Heart left ventricle (tissue), 16 donors: ENCODE results near the gene KCNA10. TPM values are rescaled to one million over a fixed set of nuclear protein-coding genes. Genes with fewer than 3 reads are reported as not detected.
A peak's percentile ranks its signal among the peaks of the same experiment; 100 is the strongest.

Experiments
- ATAC-seq, 4 donors: fragments of 200-7000 bp; cut with Tn5 transposase; one replicate each; pipeline ENCODE4 v1.9.1; 2020 to 2022; ENCODE audit warnings: moderate library complexity in 4 of 4, mild to moderate bottlenecking in 3 of 4, moderate number of reproducible peaks in 1 of 4
- DNase-seq, 5 donors: peaks; one replicate each; pipeline ENCODE4 v3.0.0-alpha.2; 2020
- H3K27ac ChIP-seq, 12 donors: fragments of 200-600 bp; sonication (generic) in 4 of 12; one replicate each; pipeline versions ENCODE4 v1.5.0 to v1.8.0; 2016 to 2022; ENCODE audit warnings: mild to moderate bottlenecking in 2 of 12
- H3K27me3 ChIP-seq, 9 donors: fragments of 200-600 bp; sonication (generic) in 2 of 9; one replicate each; pipeline versions ENCODE4 v1.5.1 to v1.8.0; 2016 to 2022; ENCODE audit warnings: mild to moderate bottlenecking in 3 of 9
- H3K36me3 ChIP-seq, 9 donors: fragments of 200-600 bp; sonication (generic) in 2 of 9; one replicate each; pipeline versions ENCODE4 v1.5.0 to v1.8.0; 2018 to 2022; ENCODE audit warnings: mild to moderate bottlenecking in 2 of 9
- H3K4me1 ChIP-seq, 12 donors: fragments of 200-600 bp; sonication (generic) in 4 of 12; one replicate each; pipeline versions ENCODE4 v1.5.0 to v1.8.0; 2016 to 2022; ENCODE audit warnings: mild to moderate bottlenecking in 3 of 12
- H3K4me3 ChIP-seq, 12 donors: fragments of 200-600 bp; sonication (generic) in 4 of 12; one replicate each; pipeline versions ENCODE4 v1.5.0 to v1.8.0; 2017 to 2022; ENCODE audit warnings: mild to moderate bottlenecking in 9 of 12, moderate library complexity in 4 of 12
- H3K9me3 ChIP-seq, 12 donors: fragments of 200-600 bp; sonication (generic) in 4 of 12; one replicate each; pipeline versions ENCODE4 v1.5.0 to v1.8.0; 2016 to 2022; ENCODE audit warnings: mild to moderate bottlenecking in 1 of 12
- POLR2A ChIP-seq, 2 donors: fragments of 450-650 bp; IDR thresholded peaks; one replicate each; pipeline ENCODE4 v1.6.1; 2017; ENCODE audit warnings: antibody characterized with exemption in 2 of 2, mild to moderate bottlenecking in 2 of 2, moderate library complexity in 2 of 2
- WGBS, 4 donors: extraction: QIAGEN DNeasy Blood & Tissue Kit in 2 of 4; methylation state at CpG; one replicate each; pipeline versions ENCODE4 v1.1.5 to v1.1.7; 2013 to 2018; 5-methylcytosine and 5-hydroxymethylcytosine counted together
- intact Hi-C, 10 donors: fragments of 100-400 bp; cut with DNase I; formaldehyde crosslinking; loops; one replicate each; pipeline versions ENCODE4 v1.11.1 to v1.14.2; 2022
- polyA plus RNA-seq, 2 donors: library from polyadenylated mRNA; stranded (reverse); fragments of 200-250 nt; gene quantifications; one replicate each; pipeline ENCODE4 v1.2.3, GENCODE V29; 2013
- total RNA-seq, 9 donors: library from RNA; depleted of rRNA in 2 of 9; stranded (reverse); fragments of >200 nt in 2 of 9; fragmentation: NEBNext Ultra II Directional in 3 of 9; extraction: Animal tissue kit (Norgen Biotek cat#: 25700) in 3 of 9; gene quantifications; one replicate each; pipeline versions ENCODE4 v1.1.0 to v1.2.4, GENCODE V29; 2016 to 2023
- TF ChIP-seq, protein P1 (sequence below), 12 donors: fragments of 200-600 bp; sonication (generic) in 4 of 12; IDR thresholded peaks; one replicate each; pipeline versions ENCODE4 v1.5.0 to v1.8.0; 2018 to 2022; ENCODE audit warnings: antibody characterized with exemption in 12 of 12, mild to moderate bottlenecking in 5 of 12
- donor health status: ischemic (EF 13 %, LVEDD 7.1; RV severe dilation, severe dysfunction).
- donor health status: healthy with polysubstance abuse.
- donor health status: DM: no; HTN: yes; CAD: no.
- donor health status: DM: no; HTN: no; CAD: no.
- donor health status: ischemic (EF 25% LVEDD 6.9; RV normal size, moderate dysfunction).
- donor health status: ischemic (EF 25% LVEDD 5.7; RV mildly dilated, moderate dysfunction).
- donor health status: healthy.
- donor health status: DM: yes; HTN: yes; CAD: no.
- donor health status: ischemic (EF 35%, LVEDD 5.7; RV mildly dilated, moderate dysfunction).
- donor health status: nonischemic (EF 11% LVEDD 7.7; RV severe dilation, severe dysfunction).
- donor health status: DM: yes; HTN: yes; CAD: no.
- donor health status: PGD.
- donor health status: ischemic (EF 29% LVEDD 5.4; RV normal size, mild dysfunction).
- donor health status: nonischemic (EF 23%, LVEDD 6.1; RV moderate dilation, normal function).

The KCNA10 gene
- total and polyA plus RNA-seq, 11 donors, result not detected

DNA sequence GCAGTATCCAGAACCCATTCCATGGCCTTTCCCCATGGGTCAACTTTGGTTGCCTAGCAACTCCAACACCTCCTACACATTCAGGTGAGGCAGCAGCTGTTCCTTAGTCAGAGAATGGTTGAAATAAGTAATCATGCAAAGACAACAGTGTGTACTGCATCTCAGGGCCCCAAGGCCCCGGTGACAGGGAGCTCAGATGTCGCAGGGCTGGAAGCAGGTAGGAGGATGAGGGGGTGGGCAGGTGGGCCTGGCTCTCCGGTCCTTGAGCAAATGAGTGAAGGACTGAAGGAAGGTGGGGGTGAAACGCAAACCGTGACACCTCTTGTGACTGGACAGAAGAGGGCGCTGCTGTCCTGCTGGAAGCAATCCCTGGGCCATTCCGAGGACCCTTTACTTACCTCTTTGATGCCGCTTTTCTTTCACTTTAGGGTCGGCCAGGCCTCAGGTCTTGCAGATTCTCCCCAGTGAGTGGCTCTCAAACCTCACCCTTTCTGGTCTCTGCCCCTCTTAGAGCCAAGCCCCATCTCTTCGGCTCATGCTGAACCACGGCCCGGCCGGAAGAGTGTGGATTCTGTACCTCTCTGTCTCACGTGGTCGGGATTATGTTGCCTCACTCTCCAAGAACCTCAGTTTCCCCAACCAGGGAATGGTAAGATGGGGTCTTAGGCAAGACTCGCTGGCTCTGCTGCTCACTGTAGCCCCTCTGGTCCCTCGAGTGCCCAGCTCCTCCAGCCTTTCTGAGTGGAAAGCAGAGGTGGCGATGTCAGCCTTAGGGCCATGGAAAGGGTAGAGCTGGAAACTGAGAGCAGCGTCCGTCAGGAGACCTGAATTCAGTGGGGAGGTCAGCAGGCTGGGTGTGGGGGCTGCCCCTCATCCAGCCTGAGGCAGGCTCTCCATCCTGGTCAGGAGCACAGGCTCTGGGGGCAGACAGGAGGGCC, 5.6 kb upstream of the KCNA10 start:
- H3K4me1 ChIP-seq, result peaks cover 0 to 9% (median 0%) of the 10 kb centered on the region in 12 donors
- WGBS, 4 donors, result 30 to 37% (median 34%) methylated on average over 17 to 20 of the region's 20 CpGs
- intact Hi-C loops, result loop anchor here (1.0 to 10.0 kb wide), 5 partner anchors 90 to 260 kb away; no protein-coding TSS in a partner anchor
- TF ChIP-seq, protein P1, sequence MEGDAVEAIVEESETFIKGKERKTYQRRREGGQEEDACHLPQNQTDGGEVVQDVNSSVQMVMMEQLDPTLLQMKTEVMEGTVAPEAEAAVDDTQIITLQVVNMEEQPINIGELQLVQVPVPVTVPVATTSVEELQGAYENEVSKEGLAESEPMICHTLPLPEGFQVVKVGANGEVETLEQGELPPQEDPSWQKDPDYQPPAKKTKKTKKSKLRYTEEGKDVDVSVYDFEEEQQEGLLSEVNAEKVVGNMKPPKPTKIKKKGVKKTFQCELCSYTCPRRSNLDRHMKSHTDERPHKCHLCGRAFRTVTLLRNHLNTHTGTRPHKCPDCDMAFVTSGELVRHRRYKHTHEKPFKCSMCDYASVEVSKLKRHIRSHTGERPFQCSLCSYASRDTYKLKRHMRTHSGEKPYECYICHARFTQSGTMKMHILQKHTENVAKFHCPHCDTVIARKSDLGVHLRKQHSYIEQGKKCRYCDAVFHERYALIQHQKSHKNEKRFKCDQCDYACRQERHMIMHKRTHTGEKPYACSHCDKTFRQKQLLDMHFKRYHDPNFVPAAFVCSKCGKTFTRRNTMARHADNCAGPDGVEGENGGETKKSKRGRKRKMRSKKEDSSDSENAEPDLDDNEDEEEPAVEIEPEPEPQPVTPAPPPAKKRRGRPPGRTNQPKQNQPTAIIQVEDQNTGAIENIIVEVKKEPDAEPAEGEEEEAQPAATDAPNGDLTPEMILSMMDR (IDR thresholded peaks at IDR 0.05), result peak; percentile 46 to 74 (median 64)
- no peak for TF ChIP-seq POLR2A (IDR thresholded peaks at IDR 0.05)
- no peak overlapping the region for H3K27ac ChIP-seq
- H3K36me3 ChIP-seq, result no peaks in the 10 kb centered on the region
- H3K4me3 ChIP-seq, result peak overlapping the region in 1 of 12 donors; percentile 19
- peak in 2 of 5 donors; percentile 33 to 40 for DNase-seq
- ATAC-seq, result peak in 3 of 4 donors; percentile 52 to 72 (median 71)
- peaks cover 0 to 67% (median 17%) of the 10 kb centered on the region in 9 donors for H3K27me3 ChIP-seq
- H3K9me3 ChIP-seq, result no peaks in the 10 kb centered on the region

DNA sequence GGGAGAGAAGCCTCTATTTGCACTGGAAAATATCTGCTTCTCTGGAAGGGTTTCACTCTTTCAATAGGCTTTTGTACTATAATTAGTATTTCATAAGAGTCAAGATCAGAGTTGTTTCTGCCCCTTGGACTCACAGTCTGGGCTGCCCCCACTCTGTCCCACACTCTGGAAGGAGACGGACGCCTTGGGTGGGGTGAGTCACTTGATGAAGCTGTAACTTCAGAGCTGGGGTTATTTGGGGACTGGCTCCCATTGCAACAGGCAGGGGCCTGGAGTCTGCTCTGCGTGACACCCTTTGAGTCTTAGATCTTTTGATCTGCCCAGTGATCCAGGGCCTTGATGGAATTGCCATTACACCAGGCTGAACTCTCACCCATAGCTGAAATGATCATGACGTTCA, 4.0 kb upstream of the KCNA10 start:
- no peak for DNase-seq
- H3K36me3 ChIP-seq, result no peaks in the 10 kb centered on the region
- no peaks in the 10 kb centered on the region for H3K9me3 ChIP-seq
- no peak for ATAC-seq
- no peak overlapping the region for H3K27ac ChIP-seq
- TF ChIP-seq POLR2A (IDR thresholded peaks at IDR 0.05), result no peak
- TF ChIP-seq, protein P1 (IDR thresholded peaks at IDR 0.05), result no peak
- peaks cover 0 to 9% (median 0%) of the 10 kb centered on the region in 12 donors for H3K4me1 ChIP-seq
- intact Hi-C loops, result loop anchor here in 7 of 10 donors (5.0 to 10.0 kb wide), 3 partner anchors 252 to 262 kb away; no protein-coding TSS in a partner anchor
- WGBS, 4 donors, result 51 to 86% (median 60%) methylated on average over 4 of the region's 4 CpGs
- H3K27me3 ChIP-seq, result peaks cover 0 to 57% (median 17%) of the 10 kb centered on the region in 9 donors
- no peak overlapping the region for H3K4me3 ChIP-seq

DNA sequence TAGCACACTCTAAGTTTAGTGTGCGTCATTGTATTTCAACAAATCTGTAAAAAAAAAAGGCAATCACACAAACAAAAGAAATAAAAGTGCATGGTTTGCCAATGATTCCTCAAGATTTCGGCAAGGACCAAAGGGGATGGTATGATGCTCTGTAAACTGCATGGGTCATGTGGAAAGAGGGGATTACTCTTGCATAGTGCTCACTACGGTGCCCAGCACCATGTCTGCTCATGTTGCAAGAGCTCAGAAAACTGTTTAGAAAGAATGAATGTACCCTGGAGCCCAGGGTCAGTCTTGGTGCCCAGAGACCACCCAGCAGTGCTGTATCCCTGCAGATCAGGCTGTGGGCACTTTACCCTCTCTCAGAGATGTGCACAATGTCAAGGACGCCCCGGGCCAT, 3.6 kb upstream of the KCNA10 start:
- Histone ChIP-seq H3K27ac (no peak overlapping the region), H3K9me3 (no peaks in the 10 kb centered on the region), H3K27me3 (peaks cover 0 to 59% (median 17%) of the 10 kb centered on the region in 9 donors), H3K4me1 (peaks cover 0 to 9% (median 0%) of the 10 kb centered on the region in 12 donors), H3K4me3 (no peak overlapping the region), H3K36me3 (no peaks in the 10 kb centered on the region)
- intact Hi-C loops, result loop anchor here in 7 of 10 donors (5.0 to 10.0 kb wide), 3 partner anchors 252 to 262 kb away; no protein-coding TSS in a partner anchor
- DNase-seq, result no peak
- no peak for ATAC-seq
- 68 to 75% (median 70%) methylated on average over 5 of the region's 5 CpGs for whole genome bisulfite sequencing, 4 donors
- TF ChIP-seq, protein P1 (IDR thresholded peaks at IDR 0.05), result no peak
- TF ChIP-seq POLR2A (IDR thresholded peaks at IDR 0.05), result no peak

DNA sequence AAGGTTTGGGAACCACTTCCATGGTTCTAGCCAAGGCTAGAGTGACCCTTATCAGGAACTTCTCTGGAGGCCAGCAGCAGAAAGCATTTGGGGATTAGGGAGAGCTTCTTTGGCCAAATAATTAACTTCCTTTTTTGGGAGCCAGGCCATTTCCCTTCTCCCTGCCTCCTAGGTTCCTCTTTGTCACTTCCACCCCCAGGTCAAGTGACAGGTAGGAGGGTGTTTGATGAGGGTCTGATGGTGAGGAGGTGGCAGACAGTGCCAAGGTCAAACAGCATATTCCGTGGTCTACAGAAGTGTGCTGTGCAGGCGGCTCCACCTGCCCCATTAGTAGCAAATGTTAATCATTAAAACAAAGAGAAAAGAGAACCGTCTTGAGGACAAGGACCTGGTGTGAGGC, 1.9 kb upstream of the KCNA10 start:
- intact Hi-C loops, result loop anchor here in 7 of 10 donors (5.0 to 10.0 kb wide), 3 partner anchors 254 to 264 kb away; no protein-coding TSS in a partner anchor
- Histone ChIP-seq H3K36me3 (no peaks in the 10 kb centered on the region), H3K27ac (no peak overlapping the region), H3K27me3 (peaks cover 0 to 46% (median 16%) of the 10 kb centered on the region in 9 donors), H3K4me3 (no peak overlapping the region), H3K9me3 (no peaks in the 10 kb centered on the region), H3K4me1 (peaks cover 0 to 9% (median 0%) of the 10 kb centered on the region in 12 donors)
- 65 to 80% (median 73%) methylated on average over 3 of the region's 3 CpGs for WGBS, 4 donors
- ATAC-seq (no peak), DNase-seq (no peak)
- TF ChIP-seq, protein P1 (IDR thresholded peaks at IDR 0.05), result no peak
- TF ChIP-seq POLR2A (IDR thresholded peaks at IDR 0.05), result no peak
